H54 (cell line): ENCODE data around the gene EGFL7.

Source experiments
- DNase-seq: peaks from one replicate; pipeline ENCODE4 v3.0.0; 2011; ENCODE audit warnings: low spot score, mixed read lengths; ENCODE audit not compliant: insufficient read length
- FAIRE-seq: peaks from 3 replicates; lab custom pipeline; 2011; peaks lifted over from hg19 to GRCh38; lab: Jason Lieb, UNC
- POLR2A ChIP-seq: IDR thresholded peaks from 2 replicates; pipeline ENCODE4 v1.6.1; 2011; ENCODE audit warnings: low read depth, mild to moderate bottlenecking, low read length

Gene EGFL7

DNA sequence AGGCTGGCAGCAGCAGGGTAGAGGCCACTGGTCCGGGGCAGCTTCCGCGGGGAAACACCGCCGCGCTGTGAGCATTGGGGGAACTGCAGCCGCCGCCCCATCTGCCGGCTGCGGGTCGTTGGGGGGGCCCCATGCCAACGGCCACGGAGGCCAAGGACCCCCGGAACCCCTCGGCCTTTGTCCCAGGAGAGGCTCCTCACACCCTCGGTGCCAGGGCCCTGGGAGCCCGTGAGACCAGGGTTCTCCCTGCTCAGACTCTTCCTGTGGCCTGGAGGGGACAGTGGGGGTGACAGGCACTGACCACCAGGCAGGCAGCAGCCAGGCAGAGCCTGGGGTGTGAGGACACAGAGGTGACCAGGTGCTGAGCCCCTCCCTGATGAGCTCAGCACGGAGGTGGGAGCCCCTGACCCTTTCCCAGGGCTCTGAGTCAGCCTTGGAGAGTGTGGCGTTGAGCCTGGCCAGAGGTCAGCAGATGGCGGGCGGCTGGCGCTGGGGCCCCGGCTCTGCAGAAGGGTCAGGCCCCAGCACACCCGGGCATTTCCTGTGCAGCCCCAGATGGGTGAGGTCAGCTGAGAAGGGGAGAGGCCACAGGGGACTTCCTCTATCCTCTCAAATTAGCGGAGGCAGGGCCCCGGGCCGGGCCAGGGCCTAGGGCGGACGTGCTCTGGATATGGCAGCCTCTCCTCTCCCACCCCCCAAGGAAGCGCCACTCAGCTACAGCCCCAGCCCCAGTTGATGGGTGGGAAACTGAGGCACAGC lies 17.9 kb upstream of the EGFL7 start:
- DNase-seq = peak; percentile 100
- no peak for TF ChIP-seq POLR2A
- peak; percentile 38 for FAIRE-seq

- FAIRE-seq (no peak), DNase-seq (no peak)
- no peak for TF ChIP-seq POLR2A
These were observed 17.3 kb upstream of the EGFL7 start for GRCh38 chr9:136645352-136645902.

GRCh38 chr9:136645903-136646754 lies 16.6 kb upstream of the EGFL7 start:
- DNase-seq (no peak), FAIRE-seq (no peak)
- TF ChIP-seq POLR2A = no peak

DNA sequence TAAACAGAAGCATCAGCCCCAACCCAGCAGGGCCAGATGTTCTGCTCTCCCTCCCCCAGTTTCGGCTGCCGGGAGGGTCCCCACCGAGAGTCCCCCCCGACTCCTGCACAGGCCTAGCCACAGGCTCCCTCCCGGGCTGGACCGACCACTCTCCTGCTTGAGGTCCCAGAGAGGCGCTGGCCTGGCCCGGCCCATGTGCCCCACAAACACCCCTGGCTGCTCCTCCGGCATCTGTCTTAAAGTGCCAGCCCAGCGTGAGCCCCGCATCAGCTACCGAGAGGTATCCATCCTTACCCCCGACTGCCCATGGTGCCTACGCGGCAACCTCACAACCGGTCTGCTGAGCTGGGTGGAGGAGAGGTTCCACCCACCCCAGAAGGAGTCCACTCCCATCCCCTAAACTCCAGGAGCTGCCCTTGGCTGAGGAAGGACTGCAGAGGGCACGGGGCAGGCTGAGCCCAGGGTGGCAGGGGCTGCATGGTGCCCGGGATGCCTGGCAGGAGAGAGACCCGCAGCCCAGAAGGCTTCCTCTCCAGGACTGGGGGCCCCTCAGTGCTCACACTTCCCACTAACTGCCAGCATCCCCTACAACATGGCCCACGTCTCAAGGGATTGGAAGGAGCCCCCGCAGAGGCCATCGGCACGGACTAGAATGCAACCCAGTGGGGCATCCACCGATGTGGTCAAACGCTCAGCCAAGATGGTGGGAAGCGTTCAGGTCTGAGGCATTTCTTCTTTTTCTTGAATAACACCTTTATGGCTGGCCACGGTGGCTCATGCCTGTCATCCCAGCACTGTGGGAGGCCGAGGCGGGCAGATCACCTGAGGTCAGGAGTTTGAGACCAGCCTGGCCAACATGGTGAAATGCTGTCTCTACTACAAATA lies 15.6 kb upstream of the EGFL7 start:
- FAIRE-seq (no peak), DNase-seq (no peak)
- no peak for TF ChIP-seq POLR2A

DNA sequence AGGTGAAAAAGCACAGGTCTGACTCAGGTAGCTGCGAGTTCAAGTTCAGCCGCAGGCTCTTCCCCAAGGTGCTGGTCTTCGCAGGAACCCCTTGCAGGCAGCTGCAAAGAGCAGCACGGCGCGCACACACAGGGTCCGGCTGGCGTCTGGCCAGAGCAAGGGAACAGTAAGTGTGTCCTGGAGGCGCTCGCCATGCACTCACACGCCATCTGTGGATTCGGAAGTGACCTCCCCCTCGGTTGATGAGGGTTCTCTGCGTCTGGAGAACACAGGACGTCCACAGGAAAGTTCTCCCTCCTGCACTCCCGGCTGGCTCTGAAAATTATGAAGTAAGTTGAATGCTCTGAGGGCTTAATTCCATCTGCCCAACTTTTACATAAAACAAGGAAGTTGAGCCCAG lies 14.0 kb upstream of the EGFL7 start:
- DNase-seq = no peak
- TF ChIP-seq POLR2A = no peak
- FAIRE-seq = no peak

DNA sequence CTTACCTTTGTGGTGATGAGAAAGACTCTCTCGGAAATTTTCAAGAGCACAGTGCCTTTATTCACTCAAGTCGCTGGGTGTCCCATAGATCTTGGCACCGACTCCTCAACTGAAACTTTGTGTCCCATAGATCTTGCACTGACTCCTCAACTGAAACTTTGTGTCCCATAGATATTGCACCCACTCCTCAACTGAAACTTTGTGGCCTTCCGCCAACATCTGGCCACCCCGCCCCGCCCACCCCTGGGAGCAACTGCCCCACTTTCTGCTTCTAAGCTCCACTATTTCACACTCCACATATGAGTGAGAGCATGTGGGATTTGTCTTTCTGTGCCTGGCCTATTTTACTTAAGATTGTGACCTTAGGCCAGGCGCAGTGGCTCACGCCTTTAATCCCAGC lies 12.7 kb upstream of the EGFL7 start:
- FAIRE-seq (no peak), DNase-seq (no peak)
- TF ChIP-seq POLR2A = no peak

DNA sequence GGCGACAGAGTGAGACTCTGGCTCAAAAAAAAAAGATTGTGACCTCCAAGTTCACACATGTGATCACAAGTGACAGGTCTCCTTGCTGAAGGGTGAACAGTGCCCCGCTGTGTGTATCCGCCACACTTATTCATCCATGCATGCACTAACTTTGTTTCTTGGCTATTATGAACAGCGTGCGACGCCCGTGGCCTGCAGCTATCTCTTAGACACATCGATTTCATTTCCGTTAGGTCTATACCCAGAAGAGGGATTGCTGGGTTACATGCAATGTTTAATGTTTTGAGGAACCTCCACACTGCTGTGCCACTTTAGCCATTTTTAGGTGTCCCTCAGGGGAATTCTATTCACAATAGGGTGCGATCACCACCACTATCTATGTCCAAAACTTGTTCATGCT lies 12.1 kb upstream of the EGFL7 start:
- FAIRE-seq = no peak
- TF ChIP-seq POLR2A = no peak
- no peak for DNase-seq

- no peak for DNase-seq
- no peak for FAIRE-seq
- no peak for TF ChIP-seq POLR2A
These were observed 10.9 kb upstream of the EGFL7 start for GRCh38 chr9:136651860-136652259.

- DNase-seq (no peak), FAIRE-seq (no peak)
- no peak for TF ChIP-seq POLR2A
These were observed 9.2 kb upstream of the EGFL7 start for GRCh38 chr9:136653323-136654079.

DNA sequence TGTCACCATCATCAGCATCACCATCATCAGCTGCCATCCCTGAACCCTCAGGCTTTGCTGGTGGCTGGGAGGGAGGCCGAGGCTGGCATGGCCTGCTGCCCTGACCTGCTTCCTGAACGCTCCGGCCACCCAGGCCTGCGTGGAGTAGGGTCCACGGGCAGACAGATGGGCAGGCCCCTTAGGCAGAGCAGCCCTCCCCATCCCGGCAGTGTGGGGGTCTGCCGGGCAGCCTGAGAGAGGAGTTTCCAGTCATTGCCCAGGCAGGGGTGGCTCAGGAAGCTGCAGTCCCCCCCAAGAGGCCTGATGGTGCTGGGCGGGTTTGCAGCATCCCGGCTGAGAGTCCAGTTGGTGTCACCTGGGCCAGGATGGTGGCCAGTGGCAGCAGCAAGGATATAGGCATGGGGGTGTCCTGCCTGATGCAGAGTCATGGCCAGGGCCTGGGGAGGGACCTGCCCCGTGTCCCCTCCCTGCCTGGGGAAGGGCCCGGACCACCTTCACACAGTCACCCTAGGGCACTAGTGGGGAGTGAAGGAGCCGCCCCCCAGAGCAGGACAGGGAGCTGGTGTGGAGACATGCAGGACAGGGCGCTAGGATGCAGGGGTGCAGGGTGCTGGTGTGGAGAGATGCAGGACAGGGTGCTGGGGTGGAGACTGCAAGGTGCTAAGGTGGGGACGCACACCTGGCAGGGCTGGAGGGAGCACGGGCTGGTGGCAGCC lies 7.7 kb upstream of the EGFL7 start:
- TF ChIP-seq POLR2A = no peak
- DNase-seq (no peak), FAIRE-seq (no peak)

DNA sequence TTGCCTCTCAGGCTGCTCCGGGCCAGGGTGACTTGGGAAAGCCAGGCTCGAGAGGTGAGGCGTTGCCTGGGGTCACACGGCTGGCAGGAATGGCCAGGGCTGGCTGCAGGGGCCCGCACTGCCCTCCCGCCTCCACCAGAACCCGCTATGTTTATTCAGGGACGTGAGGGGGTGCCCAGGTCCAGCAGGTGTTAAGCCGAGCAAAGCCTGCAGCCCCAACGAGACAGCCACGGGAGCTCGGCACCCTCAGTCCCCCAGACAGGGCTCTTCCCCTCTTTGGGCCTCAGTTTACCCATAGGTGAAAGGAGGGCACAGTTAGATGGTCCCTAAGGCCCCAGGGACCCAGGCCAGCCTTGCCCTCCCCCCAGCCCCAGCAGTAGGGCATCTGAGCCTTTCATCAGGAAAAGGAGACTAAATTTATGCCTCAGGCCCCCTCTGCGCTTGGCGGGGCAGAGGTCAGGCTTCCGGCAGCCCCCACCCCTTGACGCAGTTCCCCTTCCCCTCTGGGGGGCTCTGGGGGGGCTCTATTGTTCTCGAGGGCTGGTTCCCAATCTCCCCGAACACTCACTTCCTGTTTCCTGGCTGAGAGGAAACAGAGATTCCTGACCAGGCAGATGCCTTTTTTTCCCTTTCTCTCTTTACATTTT lies 7.1 kb upstream of the EGFL7 start:
- DNase-seq (no peak), FAIRE-seq (no peak)
- no peak for TF ChIP-seq POLR2A

- no peak for DNase-seq
- no peak for FAIRE-seq
- TF ChIP-seq POLR2A = no peak
These were observed 6.5 kb upstream of the EGFL7 start for GRCh38 chr9:136656183-136656738.
